Progenitor cell of endocrine pancreas (in vitro differentiated cells): Measurements from ENCODE around the gene PRKCE. TPM values are rescaled to one million over a fixed set of nuclear protein-coding genes. Genes with fewer than 3 reads are reported as not detected.

Experiments used
- DNase-seq: peaks from one replicate; pipeline ENCODE4 v3.0.0; 2021; ENCODE audit warnings: low spot score; ENCODE audit not compliant: unreplicated experiment
- H3K27ac Mint-ChIP-seq: 2 replicates; pipeline ENCODE4 v1.8.0; 2021; ENCODE audit warnings: mild to moderate bottlenecking, moderate library complexity, mixed read lengths
- H3K27me3 Mint-ChIP-seq: 2 replicates; pipeline ENCODE4 v1.8.0; 2021; ENCODE audit warnings: mixed read lengths
- H3K36me3 Mint-ChIP-seq: 2 replicates; pipeline ENCODE4 v1.8.0; 2022; ENCODE audit warnings: mixed read lengths; ENCODE audit not compliant: insufficient read depth
- H3K4me1 Mint-ChIP-seq: 2 replicates; pipeline ENCODE4 v1.8.0; 2021; ENCODE audit warnings: low read depth, mixed read lengths
- H3K4me3 Mint-ChIP-seq: 2 replicates; pipeline ENCODE4 v1.8.0; 2021; ENCODE audit warnings: low read depth, mild to moderate bottlenecking, moderate library complexity, mixed read lengths
- H3K9me3 Mint-ChIP-seq: 2 replicates; pipeline ENCODE4 v1.8.0; 2021; ENCODE audit warnings: low read depth, mixed read lengths
- total RNA-seq: library from RNA; stranded (reverse); gene quantifications from 2 replicates; pipeline ENCODE4 v1.2.1, GENCODE V29; 2021
- TF ChIP-seq, protein P1 (sequence below): fragments of 200-600 bp; sonication (generic); IDR thresholded peaks from one replicate; pipeline ENCODE4 v1.5.0; 2021; ENCODE audit warnings: antibody characterized with exemption, mild to moderate bottlenecking; ENCODE audit not compliant: unreplicated experiment

PRKCE gene
- total RNA-seq, 1 donor from 2014 or later, result 4.2 TPM

DNA sequence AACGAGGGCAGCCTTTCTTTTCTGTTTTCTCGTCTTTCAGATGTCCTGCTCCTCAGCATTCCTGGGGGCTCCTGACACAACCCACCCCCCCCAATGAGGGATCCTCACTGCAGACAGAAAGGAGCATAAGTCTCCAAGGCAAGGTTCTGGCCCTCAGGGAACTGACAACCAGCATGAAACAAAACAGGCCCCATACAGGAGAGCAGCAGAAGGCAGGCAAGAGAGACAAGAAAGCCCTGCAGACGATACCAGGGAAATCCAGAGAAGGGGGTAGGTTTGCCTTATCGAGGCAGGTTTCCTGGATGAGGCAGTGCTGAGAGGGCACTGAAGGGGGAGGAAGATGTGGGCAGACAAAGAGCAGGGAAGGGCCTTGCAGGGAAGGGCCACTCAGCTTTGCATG lies 541.9 kb downstream of the PRKCE start:
- H3K27ac Mint-ChIP-seq, result no peak overlapping the region

DNA sequence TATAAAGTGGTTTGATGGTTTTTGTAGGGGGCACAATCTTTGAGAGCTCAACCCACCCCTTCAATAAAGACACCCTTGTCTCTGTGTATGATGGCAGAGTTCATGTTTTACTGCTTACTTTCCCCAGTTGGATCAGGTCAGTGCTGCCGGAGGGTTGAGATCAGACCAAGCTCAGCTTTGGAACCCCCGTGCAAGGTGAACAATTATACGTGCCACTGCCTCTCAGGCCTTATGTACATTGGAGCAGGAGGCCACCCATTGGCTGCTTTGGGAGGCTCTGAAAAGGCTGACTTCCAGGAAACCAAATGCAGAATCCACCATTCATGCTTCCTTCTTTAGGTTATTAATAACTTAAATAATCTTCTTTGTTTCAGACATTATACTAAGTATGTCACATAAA lies 542.4 kb downstream of the PRKCE start:
- no peaks in the 10 kb centered on the region for H3K9me3 Mint-ChIP-seq
- no peaks in the 10 kb centered on the region for H3K4me1 Mint-ChIP-seq
- TF ChIP-seq, protein P1, sequence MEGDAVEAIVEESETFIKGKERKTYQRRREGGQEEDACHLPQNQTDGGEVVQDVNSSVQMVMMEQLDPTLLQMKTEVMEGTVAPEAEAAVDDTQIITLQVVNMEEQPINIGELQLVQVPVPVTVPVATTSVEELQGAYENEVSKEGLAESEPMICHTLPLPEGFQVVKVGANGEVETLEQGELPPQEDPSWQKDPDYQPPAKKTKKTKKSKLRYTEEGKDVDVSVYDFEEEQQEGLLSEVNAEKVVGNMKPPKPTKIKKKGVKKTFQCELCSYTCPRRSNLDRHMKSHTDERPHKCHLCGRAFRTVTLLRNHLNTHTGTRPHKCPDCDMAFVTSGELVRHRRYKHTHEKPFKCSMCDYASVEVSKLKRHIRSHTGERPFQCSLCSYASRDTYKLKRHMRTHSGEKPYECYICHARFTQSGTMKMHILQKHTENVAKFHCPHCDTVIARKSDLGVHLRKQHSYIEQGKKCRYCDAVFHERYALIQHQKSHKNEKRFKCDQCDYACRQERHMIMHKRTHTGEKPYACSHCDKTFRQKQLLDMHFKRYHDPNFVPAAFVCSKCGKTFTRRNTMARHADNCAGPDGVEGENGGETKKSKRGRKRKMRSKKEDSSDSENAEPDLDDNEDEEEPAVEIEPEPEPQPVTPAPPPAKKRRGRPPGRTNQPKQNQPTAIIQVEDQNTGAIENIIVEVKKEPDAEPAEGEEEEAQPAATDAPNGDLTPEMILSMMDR, result no peak
- no peaks in the 10 kb centered on the region for H3K36me3 Mint-ChIP-seq
- no peak overlapping the region for H3K4me3 Mint-ChIP-seq
- DNase-seq, result no peak
- peaks cover 3% of the 10 kb centered on the region for H3K27me3 Mint-ChIP-seq
- no peak overlapping the region for H3K27ac Mint-ChIP-seq

More for the DNA sequence above, 541.9 kb downstream of the PRKCE start:
- Mint-ChIP-seq H3K9me3 (no peaks in the 10 kb centered on the region), H3K27me3 (peaks cover 3% of the 10 kb centered on the region), H3K4me1 (no peaks in the 10 kb centered on the region), H3K4me3 (no peak overlapping the region), H3K36me3 (no peaks in the 10 kb centered on the region)
- TF ChIP-seq, protein P1, result no peak
- DNase-seq, result no peak

DNA sequence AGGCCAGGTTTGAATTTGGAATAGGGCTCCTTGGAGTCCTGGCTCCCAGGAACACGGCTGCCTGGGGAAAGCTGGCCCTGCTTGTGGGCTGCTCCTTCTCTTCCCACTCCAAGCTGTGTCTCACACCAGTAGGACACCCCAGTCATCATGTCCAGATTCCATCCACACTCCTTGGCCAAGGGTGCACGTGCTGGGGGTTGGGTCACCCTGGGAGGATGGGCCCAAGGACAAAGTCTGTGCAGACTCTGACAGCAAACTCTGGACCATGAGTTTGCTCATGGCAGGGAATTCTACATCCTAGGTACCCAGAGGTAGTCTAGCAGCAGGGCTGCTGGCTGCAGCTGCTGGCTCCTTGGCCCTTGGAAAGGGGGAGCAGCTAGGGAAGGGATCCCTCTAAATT lies 543.4 kb downstream of the PRKCE start:
- Mint-ChIP-seq H3K27ac (no peak overlapping the region), H3K36me3 (no peaks in the 10 kb centered on the region), H3K4me1 (no peaks in the 10 kb centered on the region), H3K4me3 (no peak overlapping the region), H3K9me3 (no peaks in the 10 kb centered on the region), H3K27me3 (peaks cover 3% of the 10 kb centered on the region)
- DNase-seq, result no peak
- TF ChIP-seq, protein P1, result no peak

DNA sequence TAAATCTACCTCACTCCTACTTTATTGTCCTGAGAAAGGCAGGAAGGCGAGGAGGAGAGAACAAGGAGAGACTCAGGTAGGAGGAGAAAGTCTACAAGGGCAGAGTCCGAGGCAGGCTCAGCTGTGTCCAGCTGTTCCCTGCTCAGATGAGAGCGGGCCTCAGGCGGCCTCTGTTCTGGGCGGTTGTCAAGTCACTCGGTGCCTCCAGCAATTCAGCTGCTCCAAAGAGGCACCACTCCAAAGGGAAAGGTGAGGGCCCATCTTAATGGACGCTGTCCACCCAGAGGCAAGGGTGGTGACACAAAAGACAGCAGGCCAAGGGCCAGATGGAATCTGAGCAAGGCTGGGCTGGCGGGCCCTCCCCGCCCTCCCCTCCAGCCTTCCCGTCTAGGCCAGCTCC lies 544.3 kb downstream of the PRKCE start:
- no peak overlapping the region for H3K27ac Mint-ChIP-seq
- no peaks in the 10 kb centered on the region for H3K4me1 Mint-ChIP-seq
- H3K4me3 Mint-ChIP-seq, result no peak overlapping the region
- H3K9me3 Mint-ChIP-seq, result no peaks in the 10 kb centered on the region
- no peaks in the 10 kb centered on the region for H3K36me3 Mint-ChIP-seq
- peaks cover 3% of the 10 kb centered on the region for H3K27me3 Mint-ChIP-seq
- TF ChIP-seq, protein P1, result no peak
- DNase-seq, result no peak

DNA sequence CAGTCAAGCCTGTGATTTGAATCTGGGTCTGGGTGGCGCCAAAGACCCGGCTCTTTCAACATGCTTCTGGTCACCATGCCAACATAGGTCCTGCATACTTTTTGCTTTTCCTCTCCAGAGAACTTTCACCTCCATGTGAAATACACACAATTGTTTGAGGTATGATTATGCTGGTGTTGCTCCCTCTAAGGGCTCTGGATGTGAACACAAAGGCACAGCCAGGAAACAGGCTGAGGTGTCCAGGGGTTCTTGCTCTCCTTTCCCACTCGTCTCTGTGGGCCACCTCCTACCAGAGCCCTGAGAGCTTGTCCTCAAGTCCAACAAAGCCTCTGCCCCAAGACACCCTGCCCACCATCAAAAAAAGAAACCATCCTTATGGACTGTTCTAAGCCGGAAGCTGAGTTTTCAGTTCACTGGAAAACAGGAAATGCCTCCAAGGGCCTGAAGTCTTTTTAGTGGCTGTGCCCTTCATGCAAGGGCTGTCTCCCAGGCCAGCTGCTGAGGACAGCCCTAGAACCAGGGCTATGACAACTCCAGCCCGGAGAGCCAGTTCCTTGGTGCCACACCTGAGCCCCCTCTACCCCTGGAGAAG lies 545.5 kb downstream of the PRKCE start:
- Mint-ChIP-seq H3K36me3 (no peaks in the 10 kb centered on the region), H3K27me3 (peaks cover 5% of the 10 kb centered on the region), H3K27ac (no peak overlapping the region), H3K9me3 (peaks cover 7% of the 10 kb centered on the region), H3K4me3 (no peak overlapping the region), H3K4me1 (no peaks in the 10 kb centered on the region)
- TF ChIP-seq, protein P1, result no peak
- no peak for DNase-seq
